A549 treated with GW870086 at 1 μM for 4 hours (cell line): ENCODE results near the gene NSD2. TPM values are rescaled to one million over a fixed set of nuclear protein-coding genes. Genes with fewer than 3 reads are reported as not detected.

Source experiments
- total RNA-seq: library from RNA; stranded (reverse); fragments of 200-300 nt; extraction: Qiagen RNA extraction; gene quantifications from 5 replicates; pipeline ENCODE4 v1.2.3, GENCODE V29; 2022; ENCODE audit warnings: low read depth

The NSD2 gene
- total RNA-seq: 37.8 to 46.7 TPM (median 42.9 TPM) in 5 replicates

DNA sequence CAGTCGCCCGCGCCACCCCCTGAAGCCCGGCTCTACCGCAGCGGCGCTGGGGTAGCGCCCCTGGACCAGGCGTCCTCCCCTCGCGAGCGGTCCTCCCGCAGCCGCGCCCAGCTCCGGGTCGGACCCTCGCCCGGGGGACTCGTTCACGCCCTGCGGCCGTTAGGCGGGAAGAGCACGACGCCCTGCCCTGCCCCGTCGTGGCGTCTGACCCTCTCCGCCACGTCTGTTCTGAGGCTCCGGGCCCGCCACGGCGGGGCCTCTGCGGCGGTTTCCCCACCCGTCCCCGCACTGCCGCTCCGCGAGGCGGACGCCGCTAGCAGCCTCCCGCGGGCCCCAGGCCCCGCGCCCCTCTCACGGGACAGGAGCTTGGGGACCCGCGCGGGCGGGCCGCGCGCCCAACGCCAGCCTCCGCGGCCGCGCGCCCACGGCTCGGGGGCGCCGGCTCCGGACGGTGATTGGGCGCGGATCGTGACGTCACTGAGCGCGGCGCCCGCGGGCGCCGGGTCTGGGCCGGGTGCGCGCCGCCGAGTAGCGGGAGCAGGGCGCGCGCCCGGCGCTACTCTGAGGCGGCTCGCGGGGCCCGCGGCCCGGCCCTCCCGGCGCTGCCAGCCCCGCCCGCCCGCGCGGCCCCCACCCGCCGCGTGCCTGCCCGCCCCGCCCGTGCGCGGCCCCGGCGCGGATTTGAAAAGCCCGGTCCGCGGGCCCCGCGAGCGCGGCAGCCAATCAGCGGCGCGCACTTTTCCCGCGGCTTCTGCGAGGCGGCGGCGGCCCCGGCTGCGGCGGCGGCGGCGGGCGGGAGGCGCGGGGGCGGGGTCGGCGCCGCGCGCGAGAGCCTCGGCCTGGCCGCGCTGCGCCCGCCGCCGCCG, at the start of gene NSD2:
Gene NSD2, plus strand, starts transcription at position 816 of the 866 bp plus-strand sequence. CDS start 29,262 bp downstream, outside the sequence.

DNA sequence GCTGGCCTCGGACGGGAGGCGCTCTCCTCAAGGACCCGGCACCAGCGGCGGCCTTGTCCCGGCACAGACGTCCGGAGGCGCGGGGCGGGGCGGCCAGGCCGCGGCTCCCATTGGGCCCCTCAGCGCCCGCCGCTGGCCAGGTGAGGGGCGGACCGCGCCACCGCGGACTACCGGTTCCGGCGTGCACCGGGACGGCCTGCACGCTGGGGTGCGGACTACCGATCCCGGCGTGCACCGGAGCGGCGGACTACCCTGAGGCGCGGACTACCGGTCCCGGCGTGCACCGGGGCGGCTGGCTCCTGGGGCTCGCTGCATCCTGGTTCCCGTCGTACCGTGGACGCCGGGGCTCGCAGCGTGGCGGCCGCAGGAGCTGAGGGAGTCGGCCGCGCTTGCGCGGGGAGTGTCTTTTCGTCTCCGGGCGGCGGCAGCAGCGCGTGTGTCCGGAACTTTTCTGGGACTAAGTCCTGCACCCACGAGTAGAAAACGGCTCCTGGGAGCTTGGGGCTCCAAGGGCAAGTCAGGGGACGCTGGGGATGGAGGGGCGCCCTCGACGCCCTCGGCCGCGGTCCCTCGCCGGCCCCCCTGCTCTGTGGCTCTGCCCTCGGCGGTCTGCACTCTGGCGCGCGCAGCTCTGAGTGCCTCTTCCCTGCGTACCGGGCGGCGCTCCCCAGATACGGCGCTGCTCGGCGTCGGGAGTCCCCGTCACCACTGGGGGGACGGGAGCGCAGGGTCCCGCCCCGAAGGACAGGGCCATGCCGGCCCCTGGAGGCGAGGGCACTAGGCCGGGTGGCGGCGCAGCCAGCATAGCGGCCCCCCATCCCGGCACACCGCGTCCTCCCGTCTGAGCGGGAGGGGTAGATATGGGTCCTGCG, 14.9 kb upstream of the NSD2 start, which contains the start of gene LETM1:
Gene LETM1, minus strand, starts transcription at position 86 of the 872 bp plus-strand sequence. CDS start 206 bp downstream, outside the sequence.

DNA sequence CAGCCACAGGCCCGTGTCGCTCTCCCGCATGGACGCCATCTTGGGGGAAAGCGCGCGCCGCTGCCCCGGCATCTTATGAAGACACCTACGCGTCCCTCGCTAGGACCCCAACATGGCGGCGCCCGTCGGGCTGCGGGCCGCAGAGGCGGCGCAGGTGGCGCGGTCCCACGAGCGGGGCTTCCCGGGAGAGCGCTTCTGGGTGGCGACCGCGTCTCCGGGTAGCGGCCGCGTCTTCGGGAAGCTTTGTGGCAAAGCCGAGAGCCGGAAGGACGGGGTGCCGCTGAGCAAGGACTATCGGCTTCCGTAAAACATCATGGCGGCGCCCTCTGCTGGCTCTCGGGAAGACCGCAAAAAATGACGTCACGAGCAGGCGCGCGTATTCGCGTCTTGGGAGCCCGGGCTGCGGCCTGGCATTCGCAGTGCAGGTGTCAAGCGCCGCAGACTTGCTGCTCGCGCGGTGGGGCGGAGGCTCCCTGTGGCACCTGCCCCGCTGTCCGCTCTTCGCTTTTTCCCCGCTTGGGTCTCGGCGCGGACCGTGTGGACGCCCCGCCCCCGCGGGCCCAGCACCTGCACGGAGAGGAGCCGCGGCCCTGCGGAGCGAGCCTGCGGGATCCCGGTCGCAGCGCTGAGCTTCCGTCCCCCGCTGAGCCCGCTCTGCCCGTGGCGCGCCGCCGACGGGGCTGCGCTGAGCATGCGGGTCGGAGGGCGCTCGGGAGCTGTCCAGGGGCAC, 137.9 kb downstream of the NSD2 start, which contains the start of gene NELFA:
Gene NELFA, minus strand, starts transcription at position 54 of the 730 bp plus-strand sequence. Its CDS starts 15 bp downstream, at position 39.

Other genes starting within 250 kb of the NSD2 start
- gene FAM53A, start 187.1 kb upstream of the NSD2 start, total RNA-seq: 0.87 to 1.5 TPM (median 1.1 TPM) in 5 replicates
- gene SLBP, start 159.1 kb upstream of the NSD2 start, total RNA-seq: 68.5 to 72.2 TPM (median 71.6 TPM) in 5 replicates
- gene TMEM129, start 150.1 kb upstream of the NSD2 start, total RNA-seq: 16.8 to 26.5 TPM (median 23.4 TPM) in 5 replicates
- gene TACC3, start 149.9 kb upstream of the NSD2 start, total RNA-seq: 76.1 to 94.4 TPM (median 88.2 TPM) in 5 replicates
- 1.2 to 3.1 TPM (median 2.8 TPM) in 5 replicates for gene FGFR3, start 78.1 kb upstream of the NSD2 start, total RNA-seq
- 25.0 to 31.7 TPM (median 28.9 TPM) in 5 replicates for gene LETM1, start 15.2 kb upstream of the NSD2 start, total RNA-seq
- 18.2 to 24.0 TPM (median 22.6 TPM) in 5 replicates for gene NELFA, start 137.6 kb downstream of the NSD2 start, total RNA-seq
- 10.0 to 14.0 TPM (median 13.2 TPM) in 5 replicates for gene NAT8L, start 187.9 kb downstream of the NSD2 start, total RNA-seq